WTC11 (cell line): ENCODE data around the gene FADD.

Source experiments
- FOXJ3 ChIP-seq: sonication (generic); formaldehyde crosslinking; IDR thresholded peaks from 2 replicates; pipeline ENCODE4 v1.9.0; 2021; ENCODE audit warnings: missing genetic modification reagents, mild to moderate bottlenecking, borderline replicate concordance
- FOXP4 ChIP-seq: sonication (generic); formaldehyde crosslinking; IDR thresholded peaks from 2 replicates; pipeline ENCODE4 v1.8.0; 2022; ENCODE audit warnings: mild to moderate bottlenecking, missing genetic modification reagents
- GABPB1 ChIP-seq: sonication (generic); formaldehyde crosslinking; IDR thresholded peaks from 2 replicates; pipeline ENCODE4 v1.8.1; 2023; ENCODE audit warnings: mild to moderate bottlenecking, missing genetic modification reagents
- ZNF263 ChIP-seq: sonication (generic); formaldehyde crosslinking; IDR thresholded peaks from 2 replicates; pipeline ENCODE4 v1.8.1; 2022; ENCODE audit warnings: low read depth, mild to moderate bottlenecking, moderate library complexity, missing genetic modification reagents
- TF ChIP-seq, protein P1 (sequence below): fragments of 200-600 bp; IDR thresholded peaks from 2 replicates; pipeline ENCODE4 v1.8.0; 2022; ENCODE audit warnings: antibody characterized with exemption

- TF ChIP-seq ZNF263 (CRISPR knock-in tag) (no peak), FOXJ3 (no peak), GABPB1 (no peak), FOXP4 (CRISPR knock-in tag) (no peak)
- TF ChIP-seq, protein P1, sequence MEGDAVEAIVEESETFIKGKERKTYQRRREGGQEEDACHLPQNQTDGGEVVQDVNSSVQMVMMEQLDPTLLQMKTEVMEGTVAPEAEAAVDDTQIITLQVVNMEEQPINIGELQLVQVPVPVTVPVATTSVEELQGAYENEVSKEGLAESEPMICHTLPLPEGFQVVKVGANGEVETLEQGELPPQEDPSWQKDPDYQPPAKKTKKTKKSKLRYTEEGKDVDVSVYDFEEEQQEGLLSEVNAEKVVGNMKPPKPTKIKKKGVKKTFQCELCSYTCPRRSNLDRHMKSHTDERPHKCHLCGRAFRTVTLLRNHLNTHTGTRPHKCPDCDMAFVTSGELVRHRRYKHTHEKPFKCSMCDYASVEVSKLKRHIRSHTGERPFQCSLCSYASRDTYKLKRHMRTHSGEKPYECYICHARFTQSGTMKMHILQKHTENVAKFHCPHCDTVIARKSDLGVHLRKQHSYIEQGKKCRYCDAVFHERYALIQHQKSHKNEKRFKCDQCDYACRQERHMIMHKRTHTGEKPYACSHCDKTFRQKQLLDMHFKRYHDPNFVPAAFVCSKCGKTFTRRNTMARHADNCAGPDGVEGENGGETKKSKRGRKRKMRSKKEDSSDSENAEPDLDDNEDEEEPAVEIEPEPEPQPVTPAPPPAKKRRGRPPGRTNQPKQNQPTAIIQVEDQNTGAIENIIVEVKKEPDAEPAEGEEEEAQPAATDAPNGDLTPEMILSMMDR, result no peak
Measured at GRCh38 chr11:70167120-70167519, 36.0 kb upstream of the FADD start.
